SK-N-MC (cell line): Measurements from ENCODE around the gene FGD5.

Experiments
- DNase-seq: peaks from one replicate; pipeline ENCODE4 v3.0.0-alpha.2; 2011; ENCODE audit warnings: low read depth, low spot score
- H3K27ac ChIP-seq: fragments of 200-600 bp; sonication (generic); 2 replicates; pipeline ENCODE4 v1.5.1; 2016; ENCODE audit warnings: mixed run types
- H3K36me3 ChIP-seq: fragments of 200-600 bp; sonication (generic); 2 replicates; pipeline ENCODE4 v1.6.1; 2017; ENCODE audit warnings: antibody characterized with exemption, low read length, mixed read lengths; ENCODE audit not compliant: insufficient read depth
- H3K4me3 ChIP-seq: fragments of 200-600 bp; sonication (generic); 2 replicates; pipeline ENCODE4 v1.5.1; 2016
- H3K9ac ChIP-seq: fragments of 200-600 bp; sonication (generic); 2 replicates; pipeline ENCODE4 v1.8.0; 2017; ENCODE audit warnings: mixed run types, mixed read lengths; ENCODE audit not compliant: insufficient read length
- H3K9me3 ChIP-seq: fragments of 200-600 bp; sonication (generic); 2 replicates; pipeline ENCODE4 v1.6.1; 2017; ENCODE audit warnings: low read depth, mild to moderate bottlenecking, antibody characterized with exemption, low read length, moderate library complexity, mixed read lengths
- EZH2 ChIP-seq: fragments of 200-600 bp; sonication (generic); IDR thresholded peaks from one replicate; pipeline ENCODE4 v1.6.1; 2017; ENCODE audit warnings: antibody characterized with exemption
- FOXP2 ChIP-seq: optimal IDR thresholded peaks from 2 replicates; pipeline ENCODE3; 2011; ENCODE audit warnings: mild to moderate bottlenecking, moderate library complexity; ENCODE audit not compliant: insufficient read depth; ENCODE audit errors: extremely low read length, control extremely low read depth
- POLR2AphosphoS5 ChIP-seq: IDR thresholded peaks from 2 replicates; pipeline ENCODE4 v1.6.1; 2012; ENCODE audit warnings: mild to moderate bottlenecking, low read depth, low read length, borderline replicate concordance

Gene FGD5

DNA sequence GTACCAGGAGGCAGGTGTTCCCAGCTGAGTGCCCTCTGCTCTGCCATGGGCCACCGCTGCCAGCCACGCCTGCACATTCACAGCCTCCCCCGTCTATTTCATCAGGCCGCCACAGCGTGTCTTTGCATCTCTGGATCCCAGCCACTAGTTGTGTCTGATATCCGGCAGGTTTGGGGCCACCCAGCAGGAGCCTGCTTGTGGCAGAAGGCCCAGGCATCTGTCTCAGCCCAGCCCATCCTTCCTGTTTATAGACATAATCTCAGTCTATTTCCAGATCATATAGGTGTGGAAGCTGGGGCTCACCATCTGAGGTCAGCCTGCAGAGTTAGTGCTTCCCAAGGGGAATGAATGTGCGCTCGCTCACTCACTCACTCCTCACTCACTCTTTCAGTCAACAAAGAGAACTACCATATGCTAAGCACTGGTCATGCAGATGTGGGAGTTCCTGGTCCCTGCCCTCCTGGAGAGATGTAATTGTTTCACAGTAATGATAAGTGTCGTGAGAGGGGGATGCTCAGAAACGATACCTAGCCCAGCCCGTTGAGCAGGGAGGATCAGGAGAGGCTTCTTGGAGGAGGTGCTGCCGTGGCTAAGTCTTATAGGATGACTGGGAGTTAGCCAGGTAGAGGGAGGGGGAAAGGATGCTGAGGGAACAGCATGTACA lies 60.6 kb downstream of the FGD5 start:
- H3K36me3 ChIP-seq: no peaks in the 10 kb centered on the region
- H3K27ac ChIP-seq: no peak overlapping the region
- H3K9ac ChIP-seq: no peak overlapping the region
- no peaks in the 10 kb centered on the region for H3K9me3 ChIP-seq
- TF ChIP-seq FOXP2 (no peak), POLR2AphosphoS5 (no peak), EZH2 (no peak)
- no peak for DNase-seq
- H3K4me3 ChIP-seq: no peak overlapping the region

DNA sequence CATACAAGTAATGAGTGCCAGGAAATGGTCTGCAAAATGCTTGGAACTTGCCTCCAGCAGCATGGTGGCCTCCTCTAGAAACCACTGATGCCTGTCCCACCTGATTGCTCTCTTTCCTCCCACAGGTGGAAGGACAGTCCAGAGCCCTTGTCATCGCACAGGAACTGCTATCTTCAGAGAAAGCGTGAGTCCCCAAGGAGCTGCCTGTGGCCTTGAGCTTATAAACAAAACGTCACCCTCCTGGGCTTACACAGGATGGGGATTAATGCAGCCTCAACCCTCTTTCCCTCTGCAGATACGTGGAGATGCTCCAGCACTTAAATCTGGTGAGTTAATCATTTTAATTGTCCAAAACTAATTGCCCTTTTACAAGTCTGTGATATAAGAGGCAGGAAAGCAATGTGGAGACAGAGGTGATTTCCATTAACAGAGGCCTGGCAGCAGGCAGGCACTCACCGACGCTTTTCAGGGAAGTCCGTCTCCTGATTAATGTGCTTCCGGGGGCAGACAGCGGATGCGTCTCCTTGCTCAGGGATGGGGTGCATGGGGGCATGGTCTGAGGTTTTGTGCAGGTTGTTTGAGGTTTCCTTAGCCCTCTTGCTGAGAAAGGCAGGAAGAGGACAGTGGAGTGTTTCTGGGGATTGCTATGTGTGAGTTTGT lies 61.8 kb downstream of the FGD5 start:
- no peak overlapping the region for H3K4me3 ChIP-seq
- DNase-seq: no peak
- no peak overlapping the region for H3K27ac ChIP-seq
- TF ChIP-seq EZH2 (no peak), FOXP2 (no peak), POLR2AphosphoS5 (no peak)
- H3K36me3 ChIP-seq: no peaks in the 10 kb centered on the region
- H3K9ac ChIP-seq: no peak overlapping the region
- no peaks in the 10 kb centered on the region for H3K9me3 ChIP-seq

DNA sequence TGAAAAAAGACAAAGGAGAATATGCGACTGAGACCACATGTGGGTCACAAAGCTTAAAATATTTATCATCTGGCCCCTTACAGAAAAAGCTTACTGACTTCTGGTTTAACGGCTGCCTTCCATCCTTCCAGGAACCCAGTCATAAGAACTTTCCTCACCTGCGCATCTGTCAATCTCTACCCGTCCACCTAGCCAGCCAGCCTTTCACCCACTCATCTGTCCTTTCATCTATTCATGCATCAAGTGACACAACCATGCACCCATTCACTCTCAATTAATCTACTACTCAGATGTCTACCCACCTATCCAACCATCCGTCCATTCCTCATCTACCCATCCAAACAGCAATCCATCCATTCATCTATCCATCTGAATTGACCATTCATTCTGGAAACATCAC lies 64.5 kb downstream of the FGD5 start:
- no peak overlapping the region for H3K9ac ChIP-seq
- TF ChIP-seq POLR2AphosphoS5 (no peak), FOXP2 (no peak), EZH2 (no peak)
- no peak overlapping the region for H3K4me3 ChIP-seq
- no peaks in the 10 kb centered on the region for H3K9me3 ChIP-seq
- no peak for DNase-seq
- no peak overlapping the region for H3K27ac ChIP-seq
- no peaks in the 10 kb centered on the region for H3K36me3 ChIP-seq

DNA sequence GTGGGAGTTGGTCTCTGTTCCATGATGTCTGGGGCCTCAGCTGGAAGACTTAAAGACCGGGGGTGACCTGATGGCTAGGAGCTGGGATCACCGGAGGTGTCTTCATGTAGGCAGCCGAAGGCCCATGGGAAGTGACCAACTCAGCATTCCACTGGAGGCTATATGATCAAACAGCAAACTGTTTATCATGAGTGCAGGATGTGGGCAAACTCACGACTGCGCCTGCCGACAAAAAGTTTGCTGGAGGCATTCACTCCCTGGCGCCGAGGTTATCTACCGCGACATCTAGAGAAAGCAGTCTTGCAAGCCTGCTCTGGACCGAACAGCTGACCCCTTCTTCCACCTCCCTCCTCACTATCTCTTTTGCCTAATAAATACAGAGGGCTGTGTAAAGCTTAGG lies 65.9 kb downstream of the FGD5 start:
- TF ChIP-seq POLR2AphosphoS5 (no peak), FOXP2 (no peak)
- no peaks in the 10 kb centered on the region for H3K36me3 ChIP-seq
- no peak overlapping the region for H3K9ac ChIP-seq
- H3K27ac ChIP-seq: no peak overlapping the region
- H3K4me3 ChIP-seq: no peak overlapping the region
- no peaks in the 10 kb centered on the region for H3K9me3 ChIP-seq
- DNase-seq: no peak

DNA sequence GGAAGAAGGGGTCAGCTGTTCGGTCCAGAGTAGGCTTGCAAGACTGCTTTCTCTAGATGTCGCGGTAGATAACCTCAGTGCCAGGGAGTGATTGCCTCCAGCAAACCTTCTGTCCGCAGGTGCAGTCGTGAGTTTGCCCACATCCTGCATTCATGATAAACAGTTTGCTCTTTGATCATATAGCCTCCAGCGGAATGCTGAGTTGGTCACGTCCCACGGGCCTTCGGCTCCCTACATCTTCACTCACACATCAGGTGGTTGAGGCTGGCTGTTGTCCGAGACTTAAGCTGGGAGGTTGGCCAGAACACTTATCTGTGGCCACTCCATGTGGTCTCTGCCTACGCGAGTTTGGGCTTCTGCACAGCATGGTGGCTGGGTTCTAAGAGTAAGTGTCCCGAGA lies 66.5 kb downstream of the FGD5 start:
- no peaks in the 10 kb centered on the region for H3K36me3 ChIP-seq
- H3K4me3 ChIP-seq: no peak overlapping the region
- H3K9me3 ChIP-seq: no peaks in the 10 kb centered on the region
- DNase-seq: no peak
- no peak overlapping the region for H3K9ac ChIP-seq
- no peak for TF ChIP-seq FOXP2
- TF ChIP-seq POLR2AphosphoS5: no peak
- no peak for TF ChIP-seq EZH2
- no peak overlapping the region for H3K27ac ChIP-seq

DNA sequence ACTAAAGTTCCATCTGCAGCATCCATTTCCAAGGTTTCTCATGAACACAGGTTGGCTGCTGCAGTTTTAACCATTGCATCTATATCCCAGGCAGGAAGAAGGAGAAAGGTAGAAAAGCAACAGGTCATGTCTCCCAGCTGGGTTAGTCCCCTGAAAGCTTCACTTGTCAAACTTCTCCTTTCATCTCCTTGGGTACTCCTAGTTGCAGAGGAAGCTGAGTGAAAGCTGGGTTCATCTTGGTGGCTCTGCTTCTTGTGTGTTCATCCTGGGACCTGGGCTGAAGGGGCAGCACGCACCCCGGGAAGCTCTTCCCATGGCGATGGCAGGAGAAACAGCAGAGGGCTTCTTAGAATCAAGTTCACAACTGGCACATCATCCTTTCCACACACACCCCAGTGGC lies 67.3 kb downstream of the FGD5 start:
- Histone ChIP-seq H3K9ac (no peak overlapping the region), H3K4me3 (no peak overlapping the region), H3K36me3 (no peaks in the 10 kb centered on the region), H3K27ac (no peak overlapping the region), H3K9me3 (no peaks in the 10 kb centered on the region)
- TF ChIP-seq FOXP2: no peak
- TF ChIP-seq POLR2AphosphoS5: no peak
- TF ChIP-seq EZH2: no peak
- DNase-seq: no peak

DNA sequence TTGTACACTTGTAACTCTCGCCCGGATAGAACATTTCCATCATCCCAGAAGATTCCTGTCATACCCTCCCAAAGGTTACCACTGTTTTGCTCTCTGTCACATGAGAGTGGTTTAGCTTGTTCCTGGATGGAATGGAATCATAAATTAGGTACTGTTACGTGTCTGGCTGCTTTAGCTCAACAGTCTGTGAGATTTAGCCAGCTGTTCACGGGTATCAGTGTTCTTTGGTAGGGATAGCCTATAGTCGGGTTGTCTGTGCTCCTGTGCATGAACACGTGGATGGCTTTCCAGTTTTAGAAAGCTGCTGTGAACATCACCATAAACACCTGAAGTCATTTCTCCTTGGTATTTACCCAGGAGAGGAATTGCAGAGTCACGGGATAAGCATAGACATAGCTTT lies 70.4 kb downstream of the FGD5 start:
- H3K4me3 ChIP-seq: no peak overlapping the region
- H3K36me3 ChIP-seq: no peaks in the 10 kb centered on the region
- TF ChIP-seq FOXP2 (no peak), EZH2 (no peak), POLR2AphosphoS5 (no peak)
- H3K9ac ChIP-seq: no peak overlapping the region
- no peak for DNase-seq
- no peak overlapping the region for H3K27ac ChIP-seq
- H3K9me3 ChIP-seq: no peaks in the 10 kb centered on the region

DNA sequence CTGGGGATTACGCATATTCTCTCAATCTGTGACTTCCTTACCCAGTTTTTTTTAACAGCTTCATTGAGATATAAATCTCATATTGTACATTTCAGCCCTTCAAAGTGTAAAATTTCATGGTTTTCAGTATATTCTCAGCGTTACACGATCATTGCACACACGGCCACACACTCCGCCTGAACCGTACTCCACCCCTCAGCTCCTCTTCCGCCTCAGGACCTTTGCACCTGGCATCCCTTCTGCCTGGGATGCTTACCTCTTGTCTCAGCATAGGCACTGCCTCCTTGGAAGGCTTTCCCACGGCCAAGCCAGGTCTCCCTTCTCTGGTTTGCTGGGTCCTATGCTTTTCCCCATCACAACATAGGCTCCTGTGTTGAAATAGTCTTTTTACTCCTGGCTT lies 71.2 kb downstream of the FGD5 start:
- no peak for DNase-seq

More for the DNA sequence above, 71.2 kb downstream of the FGD5 start:
- no peak for TF ChIP-seq FOXP2
- TF ChIP-seq POLR2AphosphoS5: no peak
- H3K4me3 ChIP-seq: no peak overlapping the region
- no peak overlapping the region for H3K9ac ChIP-seq
- no peaks in the 10 kb centered on the region for H3K9me3 ChIP-seq
- no peaks in the 10 kb centered on the region for H3K36me3 ChIP-seq
- H3K27ac ChIP-seq: no peak overlapping the region
